Gastroesophageal sphincter (tissue), 4 donors: ENCODE data around the gene BCO2. TPM values are rescaled to one million over a fixed set of nuclear protein-coding genes. Genes with fewer than 3 reads are reported as not detected.

Experiments used
- ATAC-seq: fragments of 150-250 bp; one replicate; pipeline ENCODE4 v1.9.1; 2016; ENCODE audit warnings: mild to moderate bottlenecking, moderate library complexity
- H3K27ac ChIP-seq, 4 donors: fragments of 200-600 bp; sonication (generic) in 3 of 4; 1 replicate in 3 of 4; 2 replicates in 1 of 4; pipeline ENCODE4 v1.5.1; 2016 to 2019
- H3K27me3 ChIP-seq: fragments of 200-600 bp; sonication (generic); one replicate; pipeline ENCODE4 v1.5.1; 2019
- H3K36me3 ChIP-seq, 2 donors: fragments of 200-600 bp; sonication (generic); one replicate each; pipeline ENCODE4 v1.5.1; 2019; ENCODE audit warnings: control low read depth in 1 of 2
- H3K4me1 ChIP-seq, 3 donors: fragments of 200-600 bp; sonication (generic); 1 replicate in 2 of 3; 2 replicates in 1 of 3; pipeline ENCODE4 v1.5.1; 2016 to 2019; ENCODE audit warnings: control low read depth in 2 of 3
- H3K4me3 ChIP-seq, 2 donors: fragments of 200-600 bp; sonication (generic); one replicate each; pipeline ENCODE4 v1.5.1; 2019; ENCODE audit warnings: mild to moderate bottlenecking in 1 of 2, moderate library complexity in 1 of 2
- H3K9me3 ChIP-seq, 3 donors: fragments of 200-600 bp; sonication (generic); one replicate each; pipeline ENCODE4 v1.5.1; 2017 to 2019; ENCODE audit warnings: control low read depth in 2 of 3
- EP300 ChIP-seq: sonication (generic); formaldehyde crosslinking; IDR thresholded peaks from one replicate; pipeline ENCODE4 v1.6.1; 2017; ENCODE audit warnings: antibody characterized with exemption, mild to moderate bottlenecking
- POLR2A ChIP-seq, 2 donors: fragments of 450-650 bp; IDR thresholded peaks; one replicate each; pipeline ENCODE4 v1.6.1; 2017; ENCODE audit warnings: antibody characterized with exemption in 2 of 2, mild to moderate bottlenecking in 2 of 2, moderate library complexity in 1 of 2
- POLR2AphosphoS5 ChIP-seq: sonication (generic); formaldehyde crosslinking; IDR thresholded peaks from one replicate; pipeline ENCODE4 v1.6.1; 2017; ENCODE audit warnings: antibody characterized with exemption
- WGBS, 2 donors: methylation state at CpG; one replicate each; pipeline ENCODE4 v1.1.5; 2018; ENCODE audit warnings: low coverage in 1 of 2; 5-methylcytosine and 5-hydroxymethylcytosine counted together
- total RNA-seq, 4 donors: library from RNA; depleted of rRNA; stranded (reverse); fragments of >200 nt; gene quantifications; one replicate each; pipeline ENCODE4 v1.1.0, GENCODE V29; 2016
- TF ChIP-seq, protein P1 (sequence below), 4 experiments: fragments of 200-600 bp in 2 of 4; fragments of 450-650 bp in 2 of 4; sonication (generic) in 1 of 4; IDR thresholded peaks; one replicate each; pipeline ENCODE4 v1.5.1; 2017 to 2019; ENCODE audit warnings: antibody characterized with exemption in 4 of 4, mild to moderate bottlenecking in 2 of 4, moderate library complexity in 2 of 4

The BCO2 gene, protein sequence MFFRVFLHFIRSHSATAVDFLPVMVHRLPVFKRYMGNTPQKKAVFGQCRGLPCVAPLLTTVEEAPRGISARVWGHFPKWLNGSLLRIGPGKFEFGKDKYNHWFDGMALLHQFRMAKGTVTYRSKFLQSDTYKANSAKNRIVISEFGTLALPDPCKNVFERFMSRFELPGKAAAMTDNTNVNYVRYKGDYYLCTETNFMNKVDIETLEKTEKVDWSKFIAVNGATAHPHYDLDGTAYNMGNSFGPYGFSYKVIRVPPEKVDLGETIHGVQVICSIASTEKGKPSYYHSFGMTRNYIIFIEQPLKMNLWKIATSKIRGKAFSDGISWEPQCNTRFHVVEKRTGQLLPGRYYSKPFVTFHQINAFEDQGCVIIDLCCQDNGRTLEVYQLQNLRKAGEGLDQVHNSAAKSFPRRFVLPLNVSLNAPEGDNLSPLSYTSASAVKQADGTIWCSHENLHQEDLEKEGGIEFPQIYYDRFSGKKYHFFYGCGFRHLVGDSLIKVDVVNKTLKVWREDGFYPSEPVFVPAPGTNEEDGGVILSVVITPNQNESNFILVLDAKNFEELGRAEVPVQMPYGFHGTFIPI
- total RNA-seq: 1 to 10 TPM in 3 of 4 donors, under 1 TPM in 1; 0.96 to 7.5 (median 6.6) TPM

DNA sequence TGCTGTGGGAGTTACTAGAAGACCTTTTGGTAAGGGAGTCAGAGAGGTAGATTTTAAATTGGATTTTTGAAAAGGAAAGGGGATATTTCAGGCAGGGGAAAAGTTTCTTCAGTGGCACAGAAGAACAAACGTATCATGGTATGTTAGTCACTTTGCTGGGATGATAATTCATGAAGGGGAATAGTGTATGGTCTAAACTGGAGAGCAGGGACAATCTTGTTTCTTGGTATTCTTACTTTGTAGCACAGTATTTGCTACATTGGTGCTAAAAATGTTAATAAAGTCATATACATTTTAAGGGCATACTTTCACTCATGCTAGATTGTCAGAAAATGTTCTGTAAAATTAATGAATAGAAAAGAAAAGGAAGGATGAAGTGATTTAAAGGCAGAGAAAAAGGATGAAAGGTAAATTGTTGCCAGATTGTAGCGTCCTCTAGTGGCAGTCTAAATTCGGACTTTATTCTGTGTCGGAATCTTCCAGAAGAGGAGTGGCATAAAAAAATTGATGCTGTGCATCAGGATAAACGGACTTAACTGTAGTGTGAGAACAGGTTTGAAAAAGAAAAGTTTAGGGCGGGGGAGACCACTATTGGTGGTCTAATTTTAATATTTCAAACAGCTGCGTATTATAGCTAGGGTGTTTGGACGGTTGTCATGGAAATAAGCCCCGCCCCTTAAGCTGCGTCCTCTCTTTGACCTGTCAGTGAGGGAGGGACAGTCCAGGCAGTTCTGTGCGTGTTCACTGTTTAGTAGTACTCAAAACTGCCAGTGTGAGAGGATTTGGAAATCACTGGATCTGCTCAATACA, at the start of gene BCO2:
TSS of gene BCO2 (plus strand) at position 724 of the 810 bp plus-strand sequence. CDS start 90 bp downstream, outside the sequence.
- Histone ChIP-seq H3K4me3 (peak within 1 kb of the TSS; percentile 50 to 66), H3K4me1 (peaks cover 2 to 33% (median 4%) of the 10 kb centered on the region in 3 donors), H3K27me3 (no peaks in the 10 kb centered on the region), H3K9me3 (no peaks in the 10 kb centered on the region), H3K27ac (peak within 1 kb of the TSS; percentile 70 to 89 (median 80)), H3K36me3 (no peaks in the 10 kb centered on the region)
- TF ChIP-seq, protein P1, sequence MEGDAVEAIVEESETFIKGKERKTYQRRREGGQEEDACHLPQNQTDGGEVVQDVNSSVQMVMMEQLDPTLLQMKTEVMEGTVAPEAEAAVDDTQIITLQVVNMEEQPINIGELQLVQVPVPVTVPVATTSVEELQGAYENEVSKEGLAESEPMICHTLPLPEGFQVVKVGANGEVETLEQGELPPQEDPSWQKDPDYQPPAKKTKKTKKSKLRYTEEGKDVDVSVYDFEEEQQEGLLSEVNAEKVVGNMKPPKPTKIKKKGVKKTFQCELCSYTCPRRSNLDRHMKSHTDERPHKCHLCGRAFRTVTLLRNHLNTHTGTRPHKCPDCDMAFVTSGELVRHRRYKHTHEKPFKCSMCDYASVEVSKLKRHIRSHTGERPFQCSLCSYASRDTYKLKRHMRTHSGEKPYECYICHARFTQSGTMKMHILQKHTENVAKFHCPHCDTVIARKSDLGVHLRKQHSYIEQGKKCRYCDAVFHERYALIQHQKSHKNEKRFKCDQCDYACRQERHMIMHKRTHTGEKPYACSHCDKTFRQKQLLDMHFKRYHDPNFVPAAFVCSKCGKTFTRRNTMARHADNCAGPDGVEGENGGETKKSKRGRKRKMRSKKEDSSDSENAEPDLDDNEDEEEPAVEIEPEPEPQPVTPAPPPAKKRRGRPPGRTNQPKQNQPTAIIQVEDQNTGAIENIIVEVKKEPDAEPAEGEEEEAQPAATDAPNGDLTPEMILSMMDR (IDR thresholded peaks at IDR 0.05): peak; percentile 82 to 86 (median 84)
- TF ChIP-seq POLR2AphosphoS5 (peak; percentile 17), EP300 (no peak), POLR2A (IDR thresholded peaks at IDR 0.05) (no peak)
- peak; percentile 97 for ATAC-seq
- 1 to 2% methylated on average over 11 of the region's 11 CpGs for WGBS, 2 donors

DNA sequence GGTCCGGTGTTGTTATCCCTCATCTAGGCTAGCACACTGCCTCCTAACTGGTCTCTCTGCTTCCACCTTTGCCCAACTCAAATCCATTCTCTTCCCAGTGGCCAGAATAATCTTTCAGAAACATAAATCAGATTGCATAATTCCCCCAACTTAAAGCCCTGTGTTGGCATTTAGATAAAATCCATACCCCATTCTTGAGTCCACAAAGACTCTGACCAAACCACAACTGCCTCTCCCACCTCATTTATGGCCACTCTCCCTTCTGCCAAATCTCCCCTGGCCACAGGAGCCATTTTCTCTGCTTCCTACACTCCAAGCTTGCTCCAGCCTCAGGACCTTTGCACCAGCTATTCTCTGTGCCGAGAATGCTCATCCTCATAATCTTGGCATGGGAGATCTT, 48.3 kb upstream of the BCO2 start:
- no peaks in the 10 kb centered on the region for H3K9me3 ChIP-seq
- no peak for ATAC-seq
- H3K4me3 ChIP-seq: no peak overlapping the region
- H3K4me1 ChIP-seq: peaks cover 0 to 12% (median 6%) of the 10 kb centered on the region in 3 donors
- no peak for TF ChIP-seq POLR2A (IDR thresholded peaks at IDR 0.05)
- H3K36me3 ChIP-seq: no peaks in the 10 kb centered on the region
- no peak overlapping the region for H3K27ac ChIP-seq
- WGBS, 2 donors: 85 to 100% methylated on average over 2 of the region's 2 CpGs
- no peaks in the 10 kb centered on the region for H3K27me3 ChIP-seq

DNA sequence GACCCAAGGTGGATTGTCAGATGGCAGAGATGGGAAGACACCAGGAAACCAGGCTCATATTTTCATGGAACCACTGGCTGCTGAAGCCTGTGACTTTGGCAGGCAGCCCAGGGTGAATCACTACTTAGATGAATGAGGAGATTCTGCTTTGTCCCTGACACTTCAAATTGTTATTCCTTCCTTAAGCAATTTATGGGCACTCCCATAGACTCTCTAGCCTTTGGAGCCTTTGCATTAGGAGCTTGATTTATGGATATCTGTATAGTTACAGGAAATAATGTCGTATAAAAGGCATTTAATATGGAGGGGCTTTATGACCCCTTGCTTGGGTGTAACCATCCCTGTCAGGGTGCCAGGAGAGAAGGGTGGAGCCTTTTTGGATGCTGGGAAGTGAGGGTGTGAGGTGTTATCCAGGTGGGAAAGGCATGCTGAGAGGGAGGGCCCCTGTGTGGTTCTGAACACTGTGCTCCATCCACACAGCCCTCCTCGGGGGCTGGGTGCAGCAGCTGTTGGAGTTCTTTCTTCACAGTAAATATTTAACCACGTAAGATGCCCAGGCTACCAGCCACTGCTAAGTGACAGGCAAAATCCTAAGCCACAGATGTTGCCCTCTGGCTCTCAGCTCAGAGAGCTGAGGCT, 46.7 kb upstream of the BCO2 start:
- 46% methylated on average over 3 of the region's 3 CpGs for WGBS, 2 donors
- Histone ChIP-seq H3K9me3 (no peaks in the 10 kb centered on the region), H3K27me3 (no peaks in the 10 kb centered on the region), H3K36me3 (no peaks in the 10 kb centered on the region), H3K4me3 (no peak overlapping the region), H3K4me1 (peaks cover 0 to 12% (median 6%) of the 10 kb centered on the region in 3 donors), H3K27ac (peak overlapping the region in 2 of 4 donors; percentile 2 to 41)
- TF ChIP-seq EP300: no peak
- TF ChIP-seq POLR2AphosphoS5: no peak
- no peak for TF ChIP-seq POLR2A (IDR thresholded peaks at IDR 0.05)
- TF ChIP-seq, protein P1 (IDR thresholded peaks at IDR 0.05): no peak
- peak; percentile 60 for ATAC-seq

DNA sequence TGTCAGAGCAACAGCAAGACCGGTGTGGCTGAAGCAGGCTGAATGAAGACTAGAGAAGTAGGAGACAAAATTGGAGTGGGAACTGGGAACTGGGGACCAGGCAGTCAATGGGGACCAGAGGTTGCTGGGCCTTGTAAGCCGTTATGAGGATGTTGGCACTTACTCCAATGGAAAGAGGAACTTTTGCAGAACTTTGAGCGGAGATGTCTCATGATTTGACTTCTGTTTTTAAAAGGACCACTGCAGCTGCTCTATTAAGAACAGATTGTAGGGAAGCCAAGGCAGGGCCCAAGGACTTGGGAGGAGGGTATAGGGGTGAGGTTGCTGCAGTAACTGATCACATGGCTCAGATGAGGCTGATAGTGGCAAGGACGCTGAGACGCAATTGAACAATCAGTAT, 45.7 kb upstream of the BCO2 start:
- Histone ChIP-seq H3K27ac (no peak overlapping the region), H3K36me3 (no peaks in the 10 kb centered on the region), H3K4me3 (no peak overlapping the region), H3K9me3 (no peaks in the 10 kb centered on the region), H3K27me3 (no peaks in the 10 kb centered on the region), H3K4me1 (peaks cover 0 to 12% (median 6%) of the 10 kb centered on the region in 3 donors)
- 91% methylated on average over 5 of the region's 5 CpGs; no CpG with 5 or more reads in 1 of the 2 donors for WGBS, 2 donors
- no peak for TF ChIP-seq POLR2A (IDR thresholded peaks at IDR 0.05)
- TF ChIP-seq POLR2AphosphoS5: no peak
- TF ChIP-seq, protein P1 (IDR thresholded peaks at IDR 0.05): no peak
- no peak for TF ChIP-seq EP300
- ATAC-seq: peak; percentile 58
